Measurements from ENCODE around the gene PRKRIP1. TPM values are rescaled to one million over a fixed set of nuclear protein-coding genes. Genes with fewer than 3 reads are reported as not detected.
"Not testable (repeated sequence)": the region's sequence is repeated elsewhere in the genome, so short reads cannot be mapped to it uniquely, and the experiment has no call there.

Gene PRKRIP1, protein sequence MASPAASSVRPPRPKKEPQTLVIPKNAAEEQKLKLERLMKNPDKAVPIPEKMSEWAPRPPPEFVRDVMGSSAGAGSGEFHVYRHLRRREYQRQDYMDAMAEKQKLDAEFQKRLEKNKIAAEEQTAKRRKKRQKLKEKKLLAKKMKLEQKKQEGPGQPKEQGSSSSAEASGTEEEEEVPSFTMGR
- 10.6 TPM for total RNA-seq
- long read RNA-seq, transcript PRKRIP1-201 (6 exons, 2,159 nt) = major isoform, 6 of 12 reads
- long read RNA-seq, partial matches to known transcripts = 0 of 12 reads
- long read RNA-seq, other reads (novel, unspliced or antisense) = 4 of 12 reads

DNA sequence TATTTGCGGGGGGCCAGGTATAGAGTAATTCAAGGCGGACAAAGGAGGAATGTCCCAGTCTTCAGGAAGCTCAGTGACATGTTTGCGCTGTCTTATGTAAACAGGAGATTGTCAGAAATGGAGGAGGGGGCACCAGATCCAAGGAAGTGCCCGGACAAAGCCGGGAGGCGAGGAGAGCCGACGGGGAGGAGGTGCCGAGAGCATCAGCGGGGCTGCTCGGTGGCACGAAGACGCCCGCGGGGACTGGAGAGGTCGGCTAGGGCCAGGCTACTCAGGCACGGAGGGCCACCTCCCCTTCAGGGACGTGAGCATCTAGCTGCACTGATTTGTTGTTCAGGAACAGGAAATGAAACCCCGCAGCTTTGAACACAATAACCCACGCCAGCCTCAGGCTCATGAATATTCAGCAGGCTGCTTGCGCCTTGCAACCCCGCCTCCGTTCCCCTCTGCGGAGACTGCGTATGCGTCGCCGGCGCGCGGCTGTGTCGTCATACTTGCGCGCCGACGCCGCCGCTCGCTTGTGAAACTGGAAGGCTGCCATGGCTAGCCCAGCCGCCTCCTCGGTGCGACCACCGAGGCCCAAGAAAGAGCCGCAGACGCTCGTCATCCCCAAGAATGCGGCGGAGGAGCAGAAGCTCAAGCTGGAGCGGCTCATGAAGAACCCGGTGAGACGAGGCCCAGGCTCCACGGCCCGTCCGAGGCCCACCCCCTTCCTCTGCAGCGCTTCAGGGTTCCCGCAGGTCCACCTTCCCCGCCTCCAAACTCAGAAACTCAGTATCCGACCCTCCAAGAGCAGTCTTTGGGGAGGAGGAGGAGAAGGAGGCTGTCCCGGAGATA is at the start of gene PRKRIP1:
PRKRIP1 (plus strand) TSS at position 491 of the 837 bp plus-strand sequence; CDS start at position 540, 49 bp downstream.
- intact Hi-C loops (cut with DNase I) = loop anchor here (10.0 kb wide), 1 partner anchor 851 kb away; no protein-coding TSS in a partner anchor
- peak; percentile 91 for DNase-seq (ENCODE audit: missing footprints)
- peak; percentile 93 for ATAC-seq

- DNase-seq (ENCODE audit: missing footprints); intact Hi-C loops (cut with DNase I); ATAC-seq: not testable (repeated sequence)
Measured at GRCh38 chr7:102346983-102347382, 49.2 kb upstream of the PRKRIP1 start.

- intact Hi-C loops (cut with DNase I); DNase-seq (ENCODE audit: missing footprints); ATAC-seq: not testable (repeated sequence)
Measured at GRCh38 chr7:102356344-102356743, 39.8 kb upstream of the PRKRIP1 start, which contains the start of gene SPDYE6. TSS of gene SPDYE6 (minus strand) at chr7:102356444. CDS start at chr7:102356023, 421 bp downstream.

DNA sequence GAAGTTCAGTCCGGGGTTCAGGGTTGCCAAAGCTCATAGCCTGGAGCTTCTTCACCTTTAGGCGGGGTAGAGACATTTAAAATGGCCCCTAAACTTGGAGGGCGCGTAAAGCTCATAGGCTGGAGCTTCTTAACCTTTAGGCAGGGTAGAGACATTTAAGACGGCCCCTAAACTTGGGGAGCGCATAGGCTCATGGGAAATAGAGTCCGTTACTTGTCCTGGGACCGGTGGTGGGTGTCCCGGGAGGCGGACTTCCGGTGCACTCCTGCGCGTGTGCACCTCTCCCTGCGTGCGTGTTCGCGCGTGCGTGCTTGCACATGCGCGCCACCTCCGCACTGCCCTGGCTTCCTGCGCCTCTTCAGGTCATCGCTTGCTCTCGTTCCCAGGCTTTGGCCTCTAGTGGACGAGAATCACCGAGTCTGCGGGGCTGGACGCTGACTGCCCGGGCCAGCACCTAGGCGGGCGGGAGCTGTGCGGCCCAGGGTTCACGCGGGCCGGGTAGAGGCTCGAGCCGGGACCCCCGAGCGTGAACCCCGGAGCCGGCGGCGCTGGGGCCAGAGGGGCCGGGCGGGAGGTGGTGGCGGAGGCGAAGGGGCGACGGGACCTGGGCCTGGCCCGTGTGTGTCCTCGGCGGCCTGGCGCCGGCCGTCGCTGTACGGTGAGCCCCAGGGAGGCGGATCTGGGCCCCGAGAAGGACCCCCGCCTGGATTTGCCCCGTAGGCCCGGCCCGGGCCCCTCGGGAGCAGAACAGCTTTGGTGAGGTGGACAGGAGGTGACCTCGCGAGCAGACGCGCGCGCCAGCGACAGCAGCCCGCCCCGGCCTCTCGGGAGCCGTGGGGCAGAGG is 32.4 kb upstream of the PRKRIP1 start:
- intact Hi-C loops (cut with DNase I) = not testable (repeated sequence)
- DNase-seq (ENCODE audit: missing footprints) (peak; percentile 97), ATAC-seq (peak; percentile 100)

DNA sequence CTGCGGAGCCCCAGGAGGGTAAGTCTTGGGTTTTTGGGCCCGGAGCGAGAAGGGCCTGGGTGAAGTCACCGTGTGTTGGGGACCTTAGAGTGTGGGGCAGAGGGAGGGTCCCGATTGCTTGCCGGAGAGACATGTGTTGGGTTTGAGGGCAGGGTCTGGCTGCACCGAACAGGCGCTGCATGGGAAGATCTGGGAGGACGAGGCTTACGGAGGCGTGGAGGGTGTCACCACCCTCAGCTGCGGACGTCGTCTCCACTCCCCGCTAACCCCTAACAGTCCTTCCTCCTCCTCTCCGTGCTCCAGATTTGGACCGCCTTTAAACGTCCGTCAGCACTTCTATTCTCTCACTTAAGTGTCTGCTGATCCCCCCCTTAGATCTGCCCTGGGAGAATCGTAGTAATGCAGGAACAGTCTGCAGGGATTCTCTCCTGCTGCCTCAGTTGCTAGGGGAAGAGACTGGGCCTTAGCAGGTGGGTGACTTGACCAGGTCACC is 31.7 kb upstream of the PRKRIP1 start:
- intact Hi-C loops (cut with DNase I); ATAC-seq: not testable (repeated sequence)

DNA sequence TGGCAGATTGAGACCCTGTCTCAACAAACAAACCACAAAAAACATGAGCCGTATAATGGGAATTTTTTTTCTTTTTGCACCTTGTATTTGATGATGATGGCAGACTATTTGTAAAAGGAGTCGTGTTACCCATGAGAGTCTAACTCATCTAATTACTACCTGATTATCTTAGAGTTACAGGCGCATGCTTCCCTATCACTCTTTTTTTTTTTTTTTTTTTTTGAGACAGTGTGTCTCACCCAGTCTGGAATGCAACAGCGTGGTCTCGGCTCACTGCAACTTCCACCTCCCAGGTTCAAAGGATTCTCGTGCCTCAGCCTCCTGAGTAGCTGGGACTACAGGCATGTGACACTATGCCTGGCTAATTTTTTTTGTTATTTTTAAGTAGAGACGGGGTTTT is 30.8 kb upstream of the PRKRIP1 start:
- intact Hi-C loops (cut with DNase I); DNase-seq (ENCODE audit: missing footprints); ATAC-seq: not testable (repeated sequence)

More for the DNA sequence above, 31.7 kb upstream of the PRKRIP1 start:
- peak; percentile 52 for DNase-seq (ENCODE audit: missing footprints)

DNA sequence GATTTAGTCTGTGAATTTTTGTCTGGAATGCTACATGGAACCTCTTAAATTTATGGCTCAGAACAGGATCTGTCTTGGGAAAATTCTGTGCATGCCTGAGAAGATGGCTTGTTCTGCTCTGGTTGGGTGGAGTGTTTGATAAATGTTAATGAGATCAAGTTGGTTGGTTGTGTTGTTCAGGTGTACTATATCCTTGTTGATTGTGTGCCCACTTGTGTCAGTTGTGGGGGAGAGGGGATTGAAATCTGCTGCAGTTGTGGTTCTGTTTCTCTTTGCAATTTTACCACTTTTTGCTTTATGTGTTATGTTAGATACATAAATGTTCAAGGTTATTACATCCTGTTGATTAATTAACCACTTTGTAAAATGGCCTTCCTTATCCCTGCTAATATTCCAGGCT is 26.1 kb upstream of the PRKRIP1 start:
- intact Hi-C loops (cut with DNase I); DNase-seq (ENCODE audit: missing footprints); ATAC-seq: not testable (repeated sequence)

DNA sequence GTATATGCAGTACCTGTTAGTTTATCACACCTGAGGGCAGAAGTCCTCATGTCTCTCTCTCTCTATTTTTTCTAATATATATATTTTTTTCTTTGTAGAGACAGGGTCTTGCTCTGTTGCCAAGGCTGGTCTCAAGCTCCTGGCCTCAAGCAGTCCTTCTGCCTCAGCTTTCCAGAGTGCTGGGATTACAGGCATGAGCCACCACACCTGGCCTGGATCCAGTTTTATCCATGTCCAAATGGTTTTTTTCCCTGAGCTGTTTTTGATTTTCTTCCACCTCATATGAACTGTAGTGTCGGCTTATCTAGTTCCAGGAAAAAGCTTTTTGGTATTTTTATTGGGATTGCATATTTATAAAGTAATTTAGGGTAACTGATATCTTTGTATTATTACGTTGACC is 23.4 kb upstream of the PRKRIP1 start:
- ATAC-seq; intact Hi-C loops (cut with DNase I); DNase-seq (ENCODE audit: missing footprints): not testable (repeated sequence)

DNA sequence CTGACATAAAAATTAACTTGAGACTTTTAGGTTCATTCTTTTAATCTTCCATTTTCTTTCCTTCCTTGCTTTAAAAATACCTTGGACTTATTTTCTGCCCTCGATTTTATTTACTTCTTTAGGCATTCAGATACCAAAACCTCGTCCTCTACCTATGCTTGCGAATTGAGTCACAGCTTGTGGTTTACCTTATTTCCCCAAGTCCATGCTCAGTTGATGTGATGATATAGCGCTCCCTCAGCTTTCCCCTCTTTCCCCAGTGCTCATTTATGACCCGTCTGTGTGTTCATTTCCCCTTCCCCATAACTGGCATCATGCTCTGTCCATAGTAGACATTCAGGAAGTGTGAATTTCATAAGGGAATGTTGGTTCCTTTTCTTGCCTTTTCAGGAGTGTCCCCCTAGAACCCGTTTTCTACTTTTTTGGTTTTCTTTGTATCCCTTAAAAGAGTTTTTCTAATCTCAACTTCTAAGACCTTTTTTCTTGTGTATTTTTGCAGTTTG is 19.1 kb upstream of the PRKRIP1 start:
- ATAC-seq (no peak), DNase-seq (ENCODE audit: missing footprints) (no peak)
- intact Hi-C loops (cut with DNase I) = no loop called here

DNA sequence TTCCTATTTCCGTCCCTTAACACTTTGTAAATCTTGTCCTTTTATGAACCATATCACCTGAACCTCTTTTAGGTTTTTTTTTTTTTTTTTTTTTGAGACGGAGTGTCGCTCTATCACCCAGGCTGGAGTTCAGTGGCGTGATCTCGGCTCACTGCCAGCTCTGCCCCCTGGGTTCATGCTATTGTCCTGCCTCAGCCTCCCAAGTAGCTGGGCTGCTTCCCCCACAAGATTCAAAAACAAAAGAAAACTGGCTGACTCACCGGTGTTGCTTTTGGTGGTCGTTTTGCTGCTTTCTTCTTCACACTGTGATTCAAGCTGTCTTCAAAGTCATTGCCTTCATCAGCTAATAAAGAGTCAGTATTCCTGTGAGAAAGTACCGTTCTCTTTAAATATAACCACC is 15.3 kb upstream of the PRKRIP1 start:
- not testable (repeated sequence) for ATAC-seq

DNA sequence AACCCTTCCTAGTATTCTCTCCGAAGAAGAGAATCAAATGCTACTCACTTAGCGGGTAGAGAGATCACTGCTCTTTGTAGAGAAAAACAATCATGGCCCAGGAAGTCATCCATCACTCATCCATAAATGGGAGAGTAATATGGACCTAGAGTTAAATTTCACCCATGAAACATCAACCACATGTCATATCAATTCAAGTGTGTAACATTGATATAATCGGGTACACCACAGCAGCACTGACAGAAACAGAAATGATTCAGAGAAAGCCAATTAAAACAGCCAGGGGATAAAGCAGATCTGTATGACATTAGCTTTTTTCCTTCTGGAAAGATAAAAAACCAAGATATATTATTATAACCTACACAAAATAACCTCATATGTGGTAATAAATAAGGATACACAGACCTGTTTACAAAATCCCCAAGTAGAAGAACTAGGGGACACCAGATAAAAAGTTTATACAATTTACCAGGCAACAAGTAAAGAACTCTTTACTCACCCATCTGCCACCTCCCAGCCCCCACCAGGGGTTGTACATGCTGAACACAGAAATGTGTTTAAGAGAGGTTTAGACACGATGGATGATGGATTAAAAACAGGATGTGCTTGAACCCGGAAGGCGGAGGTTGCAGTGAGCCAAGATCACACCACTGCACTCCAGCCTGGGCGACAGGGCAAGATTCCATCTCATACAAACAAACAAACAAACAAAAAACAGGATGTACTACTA is 14.3 kb upstream of the PRKRIP1 start:
- intact Hi-C loops (cut with DNase I); DNase-seq (ENCODE audit: missing footprints); ATAC-seq: not testable (repeated sequence)

More for the DNA sequence above, 15.3 kb upstream of the PRKRIP1 start:
- intact Hi-C loops (cut with DNase I); DNase-seq (ENCODE audit: missing footprints): not testable (repeated sequence)

GRCh38 chr7:102387064-102387463 is 9.1 kb upstream of the PRKRIP1 start:
- no peak for DNase-seq (ENCODE audit: missing footprints)
- intact Hi-C loops (cut with DNase I) = no loop called here
- ATAC-seq = no peak

- DNase-seq (ENCODE audit: missing footprints) (no peak), ATAC-seq (no peak)
- intact Hi-C loops (cut with DNase I) = loop anchor here (1.0 to 10.0 kb wide), 2 partner anchors 111 to 845 kb away; no protein-coding TSS in a partner anchor
Measured at GRCh38 chr7:102389810-102390209, 6.4 kb upstream of the PRKRIP1 start.

DNA sequence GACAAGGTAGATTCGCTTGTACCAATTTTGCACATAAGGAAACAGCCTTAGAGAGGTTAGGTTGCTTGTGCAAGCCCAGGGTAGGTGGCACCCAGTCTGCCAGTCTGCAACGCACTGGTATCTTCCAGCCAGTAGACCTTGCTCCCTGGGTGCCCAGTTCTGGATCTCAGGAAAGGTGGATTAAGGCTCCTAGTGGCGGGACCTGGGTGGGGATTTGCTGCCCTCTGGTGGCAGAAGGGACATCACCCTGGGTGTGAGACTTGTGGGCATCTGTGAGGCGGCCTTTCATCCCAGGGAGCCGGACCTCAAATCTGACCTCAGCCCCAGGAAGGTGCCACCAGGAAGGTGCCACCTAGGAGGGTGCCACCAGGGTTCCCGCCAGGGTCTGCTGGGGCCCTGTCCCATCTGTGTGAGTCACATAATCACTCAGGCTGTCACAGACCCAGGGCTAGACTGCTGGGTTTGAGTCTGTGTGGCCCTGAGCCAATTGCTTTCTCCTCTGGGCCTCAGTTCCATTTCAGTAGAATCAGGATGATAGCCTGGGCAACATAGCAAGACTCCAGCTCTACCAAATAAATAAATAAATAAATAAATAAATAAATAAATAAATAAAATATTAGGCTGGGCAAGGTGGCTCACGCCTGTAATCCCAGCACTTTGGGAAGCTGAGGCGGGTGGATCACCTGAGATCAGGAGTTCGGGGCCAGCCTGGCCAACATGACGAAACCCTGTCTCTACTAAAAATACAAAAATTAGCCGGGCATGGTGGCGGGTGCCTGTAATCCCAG is 5.3 kb upstream of the PRKRIP1 start:
- intact Hi-C loops (cut with DNase I) = loop anchor here (1.0 to 10.0 kb wide), 2 partner anchors 112 to 846 kb away; no protein-coding TSS in a partner anchor
- ATAC-seq (peak; percentile 85), DNase-seq (ENCODE audit: missing footprints) (peak; percentile 85)

- no peak for DNase-seq (ENCODE audit: missing footprints)
- ATAC-seq = no peak
- intact Hi-C loops (cut with DNase I) = loop anchor here (10.0 kb wide), 1 partner anchor 848 kb away; no protein-coding TSS in a partner anchor
Measured at GRCh38 chr7:102392330-102392729, 3.8 kb upstream of the PRKRIP1 start.

DNA sequence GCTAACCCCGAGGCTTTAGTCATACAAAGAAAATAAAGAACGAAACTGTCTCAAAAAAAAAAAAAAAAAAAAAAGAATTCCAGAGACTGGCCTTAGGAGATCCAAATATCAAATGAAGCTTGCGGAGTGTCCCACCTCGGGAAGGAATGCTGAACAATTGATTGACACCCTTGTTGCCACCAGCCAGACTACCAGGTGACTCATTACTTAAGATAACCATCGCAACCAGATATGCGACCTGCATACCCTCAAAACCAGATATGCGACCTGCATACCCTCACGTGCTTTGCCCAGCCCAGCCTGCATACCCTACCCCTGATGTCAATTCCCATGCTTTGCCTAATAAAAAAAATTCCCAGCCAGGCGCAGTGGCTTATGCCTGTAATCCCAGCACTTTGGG is 2.7 kb upstream of the PRKRIP1 start:
- DNase-seq (ENCODE audit: missing footprints) (no peak), ATAC-seq (no peak)
- intact Hi-C loops (cut with DNase I) = loop anchor here (10.0 kb wide), 1 partner anchor 849 kb away; no protein-coding TSS in a partner anchor

DNA sequence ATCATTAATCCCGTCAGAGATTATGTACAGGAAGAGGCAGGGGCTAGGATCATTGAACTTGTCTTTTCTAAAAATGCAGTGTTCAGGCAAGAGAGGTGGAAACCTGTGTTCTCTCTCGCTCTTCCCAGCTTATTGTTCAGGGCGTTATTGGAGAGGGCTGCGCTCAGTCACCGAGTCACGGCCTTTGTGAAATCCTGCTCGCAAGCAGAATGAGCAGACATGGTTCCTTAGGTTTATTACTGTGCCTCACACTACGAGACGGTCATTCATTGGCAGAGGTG is 631 bp upstream of the PRKRIP1 start:
- ATAC-seq (no peak), DNase-seq (ENCODE audit: missing footprints) (no peak)
- intact Hi-C loops (cut with DNase I) = loop anchor here (10.0 kb wide), 1 partner anchor 851 kb away; no protein-coding TSS in a partner anchor

Measured in Right ventricle myocardium inferior (tissue), 1 donor.